ENCODE measurements around the gene ABCC2.

Gene ABCC2

GRCh38 chr10:99754670-99755069 is 27.8 kb upstream of the ABCC2 start:
- Histone ChIP-seq H3K9me3 (ENCODE audit: control insufficient read depth in 1 of 2, low read length in 2 of 2) (no peaks in the 10 kb centered on the region), H3K4me1 (ENCODE audit: control insufficient read depth in 1 of 2, insufficient read depth in 2 of 2, low read length in 2 of 2) (no peaks in the 10 kb centered on the region), H3K27ac (ENCODE audit: low read length) (no peak overlapping the region), H3K4me3 (ENCODE audit: low read depth in 1 of 2, low read length in 2 of 2) (no peak overlapping the region), H3K27me3 (ENCODE audit: low read depth, low read length) (no peaks in the 10 kb centered on the region), H3K36me3 (ENCODE audit: control insufficient read depth in 1 of 2, insufficient read depth in 2 of 2, low read length in 2 of 2) (peaks cover 40 to 78% of the 10 kb centered on the region in 2 donors)

- Histone ChIP-seq H3K27me3 (ENCODE audit: low read depth, low read length) (no peaks in the 10 kb centered on the region), H3K27ac (ENCODE audit: low read length) (no peak overlapping the region), H3K36me3 (ENCODE audit: control insufficient read depth in 1 of 2, insufficient read depth in 2 of 2, low read length in 2 of 2) (peaks cover 43 to 84% of the 10 kb centered on the region in 2 donors), H3K4me1 (ENCODE audit: control insufficient read depth in 1 of 2, insufficient read depth in 2 of 2, low read length in 2 of 2) (no peaks in the 10 kb centered on the region), H3K4me3 (ENCODE audit: low read depth in 1 of 2, low read length in 2 of 2) (no peak overlapping the region), H3K9me3 (ENCODE audit: control insufficient read depth in 1 of 2, low read length in 2 of 2) (no peaks in the 10 kb centered on the region)
Measured at GRCh38 chr10:99756159-99756558, 26.3 kb upstream of the ABCC2 start.

- H3K27me3 ChIP-seq (ENCODE audit: low read depth, low read length) = no peaks in the 10 kb centered on the region
- no peaks in the 10 kb centered on the region for H3K4me1 ChIP-seq (ENCODE audit: control insufficient read depth in 1 of 2, insufficient read depth in 2 of 2, low read length in 2 of 2)
- no peak overlapping the region for H3K27ac ChIP-seq (ENCODE audit: low read length)
- H3K4me3 ChIP-seq (ENCODE audit: low read depth in 1 of 2, low read length in 2 of 2) = no peak overlapping the region
- H3K9me3 ChIP-seq (ENCODE audit: control insufficient read depth in 1 of 2, low read length in 2 of 2) = no peaks in the 10 kb centered on the region
- H3K36me3 ChIP-seq (ENCODE audit: control insufficient read depth in 1 of 2, insufficient read depth in 2 of 2, low read length in 2 of 2) = peaks cover 43 to 69% of the 10 kb centered on the region in 2 donors
Measured at GRCh38 chr10:99758211-99758891, 24.1 kb upstream of the ABCC2 start.

GRCh38 chr10:99760321-99760720 is 22.1 kb upstream of the ABCC2 start:
- Histone ChIP-seq H3K27me3 (ENCODE audit: low read depth, low read length) (no peaks in the 10 kb centered on the region), H3K4me1 (ENCODE audit: control insufficient read depth in 1 of 2, insufficient read depth in 2 of 2, low read length in 2 of 2) (no peaks in the 10 kb centered on the region), H3K36me3 (ENCODE audit: control insufficient read depth in 1 of 2, insufficient read depth in 2 of 2, low read length in 2 of 2) (peaks cover 33 to 52% of the 10 kb centered on the region in 2 donors), H3K4me3 (ENCODE audit: low read depth in 1 of 2, low read length in 2 of 2) (no peak overlapping the region), H3K27ac (ENCODE audit: low read length) (no peak overlapping the region), H3K9me3 (ENCODE audit: control insufficient read depth in 1 of 2, low read length in 2 of 2) (no peaks in the 10 kb centered on the region)

GRCh38 chr10:99761365-99761764 is 21.1 kb upstream of the ABCC2 start:
- H3K4me3 ChIP-seq (ENCODE audit: low read depth in 1 of 2, low read length in 2 of 2) = no peak overlapping the region
- H3K4me1 ChIP-seq (ENCODE audit: control insufficient read depth in 1 of 2, insufficient read depth in 2 of 2, low read length in 2 of 2) = no peaks in the 10 kb centered on the region
- H3K27ac ChIP-seq (ENCODE audit: low read length) = no peak overlapping the region
- peaks cover 22 to 42% of the 10 kb centered on the region in 2 donors for H3K36me3 ChIP-seq (ENCODE audit: control insufficient read depth in 1 of 2, insufficient read depth in 2 of 2, low read length in 2 of 2)
- no peaks in the 10 kb centered on the region for H3K9me3 ChIP-seq (ENCODE audit: control insufficient read depth in 1 of 2, low read length in 2 of 2)
- H3K27me3 ChIP-seq (ENCODE audit: low read depth, low read length) = no peaks in the 10 kb centered on the region

- H3K4me1 ChIP-seq (ENCODE audit: control insufficient read depth in 1 of 2, insufficient read depth in 2 of 2, low read length in 2 of 2) = no peaks in the 10 kb centered on the region
- no peak overlapping the region for H3K4me3 ChIP-seq (ENCODE audit: low read depth in 1 of 2, low read length in 2 of 2)
- H3K27me3 ChIP-seq (ENCODE audit: low read depth, low read length) = no peaks in the 10 kb centered on the region
- H3K27ac ChIP-seq (ENCODE audit: low read length) = no peak overlapping the region
- no peaks in the 10 kb centered on the region for H3K9me3 ChIP-seq (ENCODE audit: control insufficient read depth in 1 of 2, low read length in 2 of 2)
- H3K36me3 ChIP-seq (ENCODE audit: control insufficient read depth in 1 of 2, insufficient read depth in 2 of 2, low read length in 2 of 2) = peaks cover 0 to 5% of the 10 kb centered on the region in 2 donors
Measured at GRCh38 chr10:99765672-99766301, 16.7 kb upstream of the ABCC2 start.

- no peaks in the 10 kb centered on the region for H3K36me3 ChIP-seq (ENCODE audit: control insufficient read depth in 1 of 2, insufficient read depth in 2 of 2, low read length in 2 of 2)
- no peaks in the 10 kb centered on the region for H3K27me3 ChIP-seq (ENCODE audit: low read depth, low read length)
- no peak overlapping the region for H3K4me3 ChIP-seq (ENCODE audit: low read depth in 1 of 2, low read length in 2 of 2)
- no peak overlapping the region for H3K27ac ChIP-seq (ENCODE audit: low read length)
- H3K9me3 ChIP-seq (ENCODE audit: control insufficient read depth in 1 of 2, low read length in 2 of 2) = no peaks in the 10 kb centered on the region
- no peaks in the 10 kb centered on the region for H3K4me1 ChIP-seq (ENCODE audit: control insufficient read depth in 1 of 2, insufficient read depth in 2 of 2, low read length in 2 of 2)
Measured at GRCh38 chr10:99766302-99766681, 16.1 kb upstream of the ABCC2 start.

- H3K36me3 ChIP-seq (ENCODE audit: control insufficient read depth in 1 of 2, insufficient read depth in 2 of 2, low read length in 2 of 2) = no peaks in the 10 kb centered on the region
- no peak overlapping the region for H3K4me3 ChIP-seq (ENCODE audit: low read depth in 1 of 2, low read length in 2 of 2)
- H3K4me1 ChIP-seq (ENCODE audit: control insufficient read depth in 1 of 2, insufficient read depth in 2 of 2, low read length in 2 of 2) = no peaks in the 10 kb centered on the region
- no peaks in the 10 kb centered on the region for H3K27me3 ChIP-seq (ENCODE audit: low read depth, low read length)
- no peaks in the 10 kb centered on the region for H3K9me3 ChIP-seq (ENCODE audit: control insufficient read depth in 1 of 2, low read length in 2 of 2)
- no peak overlapping the region for H3K27ac ChIP-seq (ENCODE audit: low read length)
Measured at GRCh38 chr10:99767901-99768300, 14.5 kb upstream of the ABCC2 start.

GRCh38 chr10:99768556-99768955 is 13.9 kb upstream of the ABCC2 start:
- Histone ChIP-seq H3K27ac (ENCODE audit: low read length) (no peak overlapping the region), H3K36me3 (ENCODE audit: control insufficient read depth in 1 of 2, insufficient read depth in 2 of 2, low read length in 2 of 2) (no peaks in the 10 kb centered on the region), H3K4me3 (ENCODE audit: low read depth in 1 of 2, low read length in 2 of 2) (no peak overlapping the region), H3K27me3 (ENCODE audit: low read depth, low read length) (no peaks in the 10 kb centered on the region), H3K9me3 (ENCODE audit: control insufficient read depth in 1 of 2, low read length in 2 of 2) (no peaks in the 10 kb centered on the region), H3K4me1 (ENCODE audit: control insufficient read depth in 1 of 2, insufficient read depth in 2 of 2, low read length in 2 of 2) (no peaks in the 10 kb centered on the region)

- Histone ChIP-seq H3K27me3 (ENCODE audit: low read depth, low read length) (no peaks in the 10 kb centered on the region), H3K36me3 (ENCODE audit: control insufficient read depth in 1 of 2, insufficient read depth in 2 of 2, low read length in 2 of 2) (no peaks in the 10 kb centered on the region), H3K4me1 (ENCODE audit: control insufficient read depth in 1 of 2, insufficient read depth in 2 of 2, low read length in 2 of 2) (no peaks in the 10 kb centered on the region), H3K27ac (ENCODE audit: low read length) (no peak overlapping the region), H3K9me3 (ENCODE audit: control insufficient read depth in 1 of 2, low read length in 2 of 2) (no peaks in the 10 kb centered on the region), H3K4me3 (ENCODE audit: low read depth in 1 of 2, low read length in 2 of 2) (no peak overlapping the region)
Measured at GRCh38 chr10:99769706-99770105, 12.7 kb upstream of the ABCC2 start.

- H3K27ac ChIP-seq (ENCODE audit: low read length) = no peak overlapping the region
- H3K27me3 ChIP-seq (ENCODE audit: low read depth, low read length) = no peaks in the 10 kb centered on the region
- no peak overlapping the region for H3K4me3 ChIP-seq (ENCODE audit: low read depth in 1 of 2, low read length in 2 of 2)
- no peaks in the 10 kb centered on the region for H3K36me3 ChIP-seq (ENCODE audit: control insufficient read depth in 1 of 2, insufficient read depth in 2 of 2, low read length in 2 of 2)
- no peaks in the 10 kb centered on the region for H3K4me1 ChIP-seq (ENCODE audit: control insufficient read depth in 1 of 2, insufficient read depth in 2 of 2, low read length in 2 of 2)
- no peaks in the 10 kb centered on the region for H3K9me3 ChIP-seq (ENCODE audit: control insufficient read depth in 1 of 2, low read length in 2 of 2)
Measured at GRCh38 chr10:99770408-99771045, 11.9 kb upstream of the ABCC2 start.
